GM12874 (cell line): ENCODE measurements around the gene ZNF865.

Source experiments
- CTCF ChIP-seq: IDR thresholded peaks from 2 replicates; pipeline ENCODE4 v1.5.1; 2011; ENCODE audit warnings: low read depth, mild to moderate bottlenecking, control low read depth, low read length, moderate library complexity; ENCODE audit not compliant: insufficient read depth

ZNF865 gene

GRCh38 chr19:55642153-55643002 lies 36.9 kb downstream of the ZNF865 start:
- no peak for TF ChIP-seq CTCF

- TF ChIP-seq CTCF, result no peak
Measured at GRCh38 chr19:55643003-55643886, 37.8 kb downstream of the ZNF865 start, which contains the start of gene ZNF581. TSS of gene ZNF581 (plus strand) at chr19:55643649. CDS start at chr19:55644572, 923 bp downstream.

GRCh38 chr19:55643887-55644176 lies 38.4 kb downstream of the ZNF865 start:
- TF ChIP-seq CTCF, result no peak

- no peak for TF ChIP-seq CTCF
Measured at GRCh38 chr19:55644191-55644833, 38.9 kb downstream of the ZNF865 start.

GRCh38 chr19:55644842-55645511 lies 39.5 kb downstream of the ZNF865 start:
- TF ChIP-seq CTCF, result no peak

GRCh38 chr19:55645512-55645881 lies 40.0 kb downstream of the ZNF865 start:
- no peak for TF ChIP-seq CTCF
